SU-DHL-6 (cell line): ENCODE results near the gene BRD8.
"Not testable (repeated sequence)": the region's sequence is repeated elsewhere in the genome, so short reads cannot be mapped to it uniquely, and the experiment has no call there.

Source experiments
- H2AFZ ChIP-seq: fragments of 200-600 bp; sonication (generic); 2 replicates; pipeline ENCODE4 v1.6.1; 2014; ENCODE audit warnings: low read depth, mild to moderate bottlenecking, moderate library complexity, mixed read lengths, antibody characterized with exemption, low read length; ENCODE audit not compliant: severe bottlenecking
- H3F3A ChIP-seq: fragments of 200-600 bp; shearing (Covaris generic); 2 replicates; pipeline ENCODE4 v1.6.0; 2016; ENCODE audit warnings: antibody characterized with exemption, mild to moderate bottlenecking; ENCODE audit not compliant: insufficient read depth
- H3K27ac ChIP-seq: fragments of 200-600 bp; sonication (generic); 2 replicates; pipeline ENCODE4 v1.5.1; 2016; ENCODE audit warnings: low read depth, mild to moderate bottlenecking, low read length, moderate library complexity, mixed read lengths
- H3K27me3 ChIP-seq: fragments of 200-600 bp; sonication (generic), shearing (Covaris generic); 2 replicates; pipeline ENCODE4 v1.6.0; 2014; ENCODE audit warnings: mild to moderate bottlenecking, low read length
- H3K36me3 ChIP-seq: fragments of 200-600 bp; sonication (generic); 2 replicates; pipeline ENCODE4 v1.6.1; 2014; ENCODE audit warnings: mild to moderate bottlenecking, low read length, mixed read lengths
- H3K4me2 ChIP-seq: fragments of 300-600, 200-600 bp; shearing (Covaris generic), sonication (generic); 2 replicates; pipeline ENCODE4 v1.6.0; 2014; ENCODE audit warnings: low read length, low read depth, mild to moderate bottlenecking; ENCODE audit not compliant: poor library complexity, severe bottlenecking
- H3K4me3 ChIP-seq: fragments of 200-600 bp; sonication (generic); 2 replicates; pipeline ENCODE4 v1.5.1; 2014; ENCODE audit warnings: antibody characterized with exemption, low read length, mild to moderate bottlenecking, mixed read lengths; ENCODE audit not compliant: insufficient read depth, poor library complexity, severe bottlenecking
- H3K79me2 ChIP-seq: fragments of 200-600 bp; sonication (generic); 2 replicates; pipeline ENCODE4 v1.6.1; 2014; ENCODE audit warnings: mild to moderate bottlenecking, low read length, moderate library complexity; ENCODE audit not compliant: insufficient read depth
- H3K9ac ChIP-seq: fragments of 200-600 bp; sonication (generic); 2 replicates; pipeline ENCODE4 v1.7.0; 2014; ENCODE audit warnings: mild to moderate bottlenecking, low read length
- H3K9me2 ChIP-seq: fragments of 200-600 bp; sonication (generic); replicated peaks from 2 replicates; pipeline ENCODE4 v1.6.1; 2014; ENCODE audit warnings: low read length; ENCODE audit not compliant: insufficient read depth
- H3K9me3 ChIP-seq: fragments of 200-600 bp; sonication (generic); 2 replicates; pipeline ENCODE4 v1.6.1; 2014; ENCODE audit warnings: low read length, mixed read lengths; ENCODE audit not compliant: insufficient read depth
- H4K20me1 ChIP-seq: fragments of 200-600 bp; sonication (generic); 2 replicates; pipeline ENCODE4 v1.6.1; 2014; ENCODE audit warnings: low read depth, mild to moderate bottlenecking, antibody characterized with exemption, low read length, moderate library complexity, mixed read lengths
- EZH2phosphoT487 ChIP-seq: fragments of 200-600 bp; sonication (generic), shearing (Covaris generic); conservative IDR thresholded peaks from 2 replicates; pipeline ENCODE4 v1.6.1; 2018; ENCODE audit warnings: mild to moderate bottlenecking, antibody characterized with exemption, low read length, moderate library complexity, mixed read lengths
- TF ChIP-seq, protein P1 (sequence below): fragments of 200-600 bp; sonication (generic); IDR thresholded peaks from one replicate; pipeline ENCODE4 v1.5.1; 2017; ENCODE audit warnings: antibody characterized with exemption, mild to moderate bottlenecking, low read length, moderate library complexity; ENCODE audit not compliant: insufficient read depth, poor library complexity, severe bottlenecking

The BRD8 gene

GRCh38 chr5:138159666-138160065 lies 18.8 kb downstream of the BRD8 start:
- H3K4me2 ChIP-seq: no peak overlapping the region
- H3K4me3 ChIP-seq: no peak overlapping the region
- no peaks in the 10 kb centered on the region for H3K79me2 ChIP-seq
- no peak overlapping the region for H2AFZ ChIP-seq
- no peak overlapping the region for H3K9ac ChIP-seq
- H3K9me3 ChIP-seq: no peaks in the 10 kb centered on the region
- no peaks in the 10 kb centered on the region for H3K9me2 ChIP-seq
- H4K20me1 ChIP-seq: no peaks in the 10 kb centered on the region
- H3K27me3 ChIP-seq: no peaks in the 10 kb centered on the region
- H3K27ac ChIP-seq: no peak overlapping the region
- peaks cover 9% of the 10 kb centered on the region; the same call in 1 of the 2 replicates for H3K36me3 ChIP-seq
- no peaks in the 10 kb centered on the region for H3F3A ChIP-seq
- TF ChIP-seq, protein P1, sequence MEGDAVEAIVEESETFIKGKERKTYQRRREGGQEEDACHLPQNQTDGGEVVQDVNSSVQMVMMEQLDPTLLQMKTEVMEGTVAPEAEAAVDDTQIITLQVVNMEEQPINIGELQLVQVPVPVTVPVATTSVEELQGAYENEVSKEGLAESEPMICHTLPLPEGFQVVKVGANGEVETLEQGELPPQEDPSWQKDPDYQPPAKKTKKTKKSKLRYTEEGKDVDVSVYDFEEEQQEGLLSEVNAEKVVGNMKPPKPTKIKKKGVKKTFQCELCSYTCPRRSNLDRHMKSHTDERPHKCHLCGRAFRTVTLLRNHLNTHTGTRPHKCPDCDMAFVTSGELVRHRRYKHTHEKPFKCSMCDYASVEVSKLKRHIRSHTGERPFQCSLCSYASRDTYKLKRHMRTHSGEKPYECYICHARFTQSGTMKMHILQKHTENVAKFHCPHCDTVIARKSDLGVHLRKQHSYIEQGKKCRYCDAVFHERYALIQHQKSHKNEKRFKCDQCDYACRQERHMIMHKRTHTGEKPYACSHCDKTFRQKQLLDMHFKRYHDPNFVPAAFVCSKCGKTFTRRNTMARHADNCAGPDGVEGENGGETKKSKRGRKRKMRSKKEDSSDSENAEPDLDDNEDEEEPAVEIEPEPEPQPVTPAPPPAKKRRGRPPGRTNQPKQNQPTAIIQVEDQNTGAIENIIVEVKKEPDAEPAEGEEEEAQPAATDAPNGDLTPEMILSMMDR: no peak
- TF ChIP-seq EZH2phosphoT487: no peak

DNA sequence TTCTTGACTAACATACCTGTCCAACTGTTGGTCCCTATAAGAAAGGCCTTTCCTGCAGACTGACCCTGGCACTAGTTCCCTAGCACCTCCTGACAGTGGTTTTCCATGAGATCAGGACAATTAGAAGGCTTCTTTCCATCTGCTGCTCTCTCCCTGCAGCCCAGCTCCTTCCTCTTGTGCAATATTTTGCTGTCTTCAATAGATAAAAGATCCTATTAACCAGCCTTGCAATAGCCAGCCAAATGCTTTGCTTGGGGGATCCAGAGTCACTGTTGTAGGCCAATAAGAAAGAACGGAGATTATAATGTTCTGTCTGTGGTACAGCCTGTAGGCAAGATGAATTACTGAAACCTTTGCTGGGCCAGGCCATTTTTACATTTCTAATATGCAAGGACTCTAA lies 20.8 kb downstream of the BRD8 start:
- H4K20me1 ChIP-seq: no peaks in the 10 kb centered on the region
- H3K27me3 ChIP-seq: no peaks in the 10 kb centered on the region
- no peak overlapping the region for H2AFZ ChIP-seq
- no peak overlapping the region for H3K9ac ChIP-seq
- no peaks in the 10 kb centered on the region for H3K9me3 ChIP-seq
- no peaks in the 10 kb centered on the region for H3K79me2 ChIP-seq
- H3K9me2 ChIP-seq: no peaks in the 10 kb centered on the region
- no peak overlapping the region for H3K4me3 ChIP-seq
- peaks cover 9% of the 10 kb centered on the region; the same call in 1 of the 2 replicates for H3K36me3 ChIP-seq
- H3K27ac ChIP-seq: no peak overlapping the region
- no peak overlapping the region for H3K4me2 ChIP-seq
- TF ChIP-seq, protein P1: no peak
- no peak for TF ChIP-seq EZH2phosphoT487
- no peaks in the 10 kb centered on the region for H3F3A ChIP-seq

GRCh38 chr5:138155977-138156376 lies 22.5 kb downstream of the BRD8 start:
- H3K4me2 ChIP-seq, H4K20me1 ChIP-seq, H3K36me3 ChIP-seq, H3F3A ChIP-seq, H3K27me3 ChIP-seq, H3K9me2 ChIP-seq, H3K27ac ChIP-seq, H3K9me3 ChIP-seq, H3K4me3 ChIP-seq, H3K79me2 ChIP-seq, H3K9ac ChIP-seq, H2AFZ ChIP-seq: not testable (repeated sequence)

DNA sequence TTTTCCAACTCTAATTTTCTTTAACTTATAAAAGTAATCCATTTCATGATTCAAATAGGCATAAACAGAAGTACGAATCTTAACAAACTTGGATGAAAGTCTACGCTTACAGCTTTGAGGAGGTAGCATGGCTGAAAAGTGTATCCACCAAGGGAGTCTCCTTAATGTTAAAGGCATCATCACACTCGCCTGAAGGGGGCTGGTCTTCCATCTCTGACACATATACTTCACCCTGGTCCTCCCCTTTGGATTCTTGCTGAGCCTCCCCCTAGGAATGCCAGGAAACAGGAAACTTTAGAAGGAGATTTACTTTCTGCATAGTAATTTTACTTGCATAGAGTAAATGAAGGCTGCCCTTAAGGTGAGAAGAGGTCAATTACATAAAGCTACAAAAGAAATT lies 28.9 kb downstream of the BRD8 start:
- H4K20me1 ChIP-seq: no peaks in the 10 kb centered on the region
- no peak overlapping the region for H3K9ac ChIP-seq
- no peaks in the 10 kb centered on the region for H3K27me3 ChIP-seq
- no peaks in the 10 kb centered on the region for H3K36me3 ChIP-seq
- H3F3A ChIP-seq: no peaks in the 10 kb centered on the region
- no peaks in the 10 kb centered on the region for H3K79me2 ChIP-seq
- TF ChIP-seq, protein P1: no peak
- no peak for TF ChIP-seq EZH2phosphoT487
- no peak overlapping the region for H3K4me3 ChIP-seq
- H2AFZ ChIP-seq: no peak overlapping the region
- no peaks in the 10 kb centered on the region for H3K9me2 ChIP-seq
- H3K27ac ChIP-seq: no peak overlapping the region
- no peak overlapping the region for H3K4me2 ChIP-seq
- H3K9me3 ChIP-seq: no peaks in the 10 kb centered on the region
